Thoracic aorta (tissue), 2 donors: ENCODE results near the gene PFKL. TPM values are rescaled to one million over a fixed set of nuclear protein-coding genes. Genes with fewer than 3 reads are reported as not detected.
"Not testable (repeated sequence)": the region's sequence is repeated elsewhere in the genome, so short reads cannot be mapped to it uniquely, and the experiment has no call there.

Source experiments
- ATAC-seq: fragments of 150-250 bp; one replicate; pipeline ENCODE4 v1.8.0; 2017; ENCODE audit warnings: low read depth; ENCODE audit not compliant: insufficient number of reproducible peaks, low FRiP score
- DNase-seq: peaks from one replicate; pipeline ENCODE4 v3.0.0-alpha.2; 2020; ENCODE audit warnings: low spot score
- H3K27ac ChIP-seq, 2 donors: fragments of 200-600 bp; sonication (generic); 1 replicate in 1 of 2; 2 replicates in 1 of 2; pipeline ENCODE4 v1.5.1; 2016; ENCODE audit warnings: mild to moderate bottlenecking in 2 of 2, moderate library complexity in 2 of 2
- H3K27me3 ChIP-seq: fragments of 200-600 bp; sonication (generic); replicated peaks from 2 replicates; pipeline ENCODE4 v1.6.0; 2016; ENCODE audit warnings: mild to moderate bottlenecking; ENCODE audit not compliant: insufficient read depth
- H3K36me3 ChIP-seq: fragments of 200-600 bp; sonication (generic); one replicate; pipeline ENCODE4 v1.5.1; 2016
- H3K4me1 ChIP-seq, 2 donors: fragments of 200-600 bp; sonication (generic); 1 replicate in 1 of 2; 2 replicates in 1 of 2; pipeline versions ENCODE4 v1.5.1 to v1.6.0; 2016; ENCODE audit warnings: low read depth in 2 of 2, mild to moderate bottlenecking in 1 of 2; ENCODE audit not compliant: control insufficient read depth in 1 of 2
- H3K4me3 ChIP-seq: fragments of 200-600 bp; sonication (generic); 2 replicates; pipeline ENCODE4 v1.5.1; 2016; ENCODE audit warnings: mild to moderate bottlenecking
- H3K9me3 ChIP-seq: fragments of 200-600 bp; sonication (generic); 2 replicates; pipeline ENCODE4 v1.5.1; 2016
- total RNA-seq, 2 donors: library from RNA; depleted of rRNA; stranded (reverse); fragments of >200 nt; gene quantifications; one replicate each; pipeline versions ENCODE4 v1.1.0 to v1.2.3, GENCODE V29; 2016
- TF ChIP-seq, protein P1 (sequence below): fragments of 200-600 bp; sonication (generic); IDR thresholded peaks from one replicate; pipeline ENCODE4 v1.5.1; 2019; ENCODE audit warnings: antibody characterized with exemption

Gene PFKL
- total RNA-seq, 2 donors from 2014 or later, result 91.0 to 119 TPM

DNA sequence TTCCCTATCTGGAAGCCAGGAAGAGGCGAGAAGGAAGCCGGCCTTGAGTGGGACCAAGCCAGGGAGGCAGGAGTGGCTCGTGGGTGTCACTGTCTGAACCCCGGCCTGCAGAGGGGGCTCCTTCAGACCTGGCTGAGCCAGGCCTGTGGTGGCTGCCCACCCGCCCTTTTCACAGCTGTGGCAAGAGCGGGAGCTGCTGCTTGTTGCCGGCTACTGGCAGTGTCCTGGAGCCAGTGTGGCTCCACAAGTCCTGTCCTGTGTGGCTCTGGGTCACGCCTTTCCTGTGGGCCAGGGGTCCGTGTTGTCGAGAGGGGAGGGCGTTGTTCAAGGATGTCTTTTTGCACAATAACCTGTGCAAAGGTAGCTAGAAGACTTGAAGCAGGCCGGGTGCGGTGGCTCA is 1.3 kb downstream of the PFKL start:
- ATAC-seq, result no peak

GRCh38 chr21:44301961-44302406 is 2.1 kb downstream of the PFKL start:
- TF ChIP-seq, protein P1, sequence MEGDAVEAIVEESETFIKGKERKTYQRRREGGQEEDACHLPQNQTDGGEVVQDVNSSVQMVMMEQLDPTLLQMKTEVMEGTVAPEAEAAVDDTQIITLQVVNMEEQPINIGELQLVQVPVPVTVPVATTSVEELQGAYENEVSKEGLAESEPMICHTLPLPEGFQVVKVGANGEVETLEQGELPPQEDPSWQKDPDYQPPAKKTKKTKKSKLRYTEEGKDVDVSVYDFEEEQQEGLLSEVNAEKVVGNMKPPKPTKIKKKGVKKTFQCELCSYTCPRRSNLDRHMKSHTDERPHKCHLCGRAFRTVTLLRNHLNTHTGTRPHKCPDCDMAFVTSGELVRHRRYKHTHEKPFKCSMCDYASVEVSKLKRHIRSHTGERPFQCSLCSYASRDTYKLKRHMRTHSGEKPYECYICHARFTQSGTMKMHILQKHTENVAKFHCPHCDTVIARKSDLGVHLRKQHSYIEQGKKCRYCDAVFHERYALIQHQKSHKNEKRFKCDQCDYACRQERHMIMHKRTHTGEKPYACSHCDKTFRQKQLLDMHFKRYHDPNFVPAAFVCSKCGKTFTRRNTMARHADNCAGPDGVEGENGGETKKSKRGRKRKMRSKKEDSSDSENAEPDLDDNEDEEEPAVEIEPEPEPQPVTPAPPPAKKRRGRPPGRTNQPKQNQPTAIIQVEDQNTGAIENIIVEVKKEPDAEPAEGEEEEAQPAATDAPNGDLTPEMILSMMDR, result no peak
- H3K36me3 ChIP-seq, result no peaks in the 10 kb centered on the region
- H3K4me3 ChIP-seq, result no peak overlapping the region
- H3K9me3 ChIP-seq, result no peaks in the 10 kb centered on the region
- ATAC-seq, result no peak
- DNase-seq, result no peak
- no peaks in the 10 kb centered on the region for H3K27me3 ChIP-seq
- no peak overlapping the region for H3K27ac ChIP-seq
- H3K4me1 ChIP-seq, result peaks cover 28 to 57% of the 10 kb centered on the region in 2 donors

More for the DNA sequence above, 1.3 kb downstream of the PFKL start:
- peaks cover 28 to 57% of the 10 kb centered on the region in 2 donors for H3K4me1 ChIP-seq
- H3K4me3 ChIP-seq, result peak overlapping the region; percentile 83
- no peaks in the 10 kb centered on the region for H3K27me3 ChIP-seq
- H3K27ac ChIP-seq, result peak overlapping the region; percentile 74 to 77
- no peaks in the 10 kb centered on the region for H3K36me3 ChIP-seq
- TF ChIP-seq, protein P1, result no peak
- DNase-seq, result no peak
- H3K9me3 ChIP-seq, result no peaks in the 10 kb centered on the region

- H3K4me3 ChIP-seq, DNase-seq, H3K9me3 ChIP-seq, H3K36me3 ChIP-seq, ATAC-seq, H3K27me3 ChIP-seq, H3K27ac ChIP-seq: not testable (repeated sequence)
- peaks cover 28 to 51% of the 10 kb centered on the region in 2 donors for H3K4me1 ChIP-seq
These were observed 2.9 kb downstream of the PFKL start for GRCh38 chr21:44302573-44303401.

DNA sequence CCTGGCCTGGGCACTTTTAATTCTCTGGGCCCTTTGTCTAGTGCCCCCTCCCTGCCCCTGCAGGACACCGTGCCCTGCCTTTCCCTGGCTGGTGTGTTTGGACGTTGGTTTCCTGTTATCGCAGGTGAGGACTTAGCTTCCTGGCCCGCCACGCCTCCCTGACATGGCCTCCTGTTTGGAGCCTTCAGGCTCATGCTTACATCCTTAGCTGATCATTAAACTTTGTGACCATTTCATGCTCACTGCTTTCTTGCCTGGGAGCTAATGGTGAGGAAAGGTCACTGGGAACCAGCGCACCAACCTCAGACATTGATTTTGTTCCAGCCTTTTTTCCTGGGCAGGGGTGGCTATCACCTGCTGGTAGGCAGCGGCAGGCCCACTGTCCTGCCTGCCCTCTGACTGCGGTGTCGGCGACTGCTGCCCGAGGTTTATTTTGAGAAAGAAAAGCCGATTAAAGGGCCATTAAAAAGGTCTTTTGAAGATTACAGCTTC is 3.7 kb downstream of the PFKL start:
- peak overlapping the region; percentile 8 to 59 for H3K27ac ChIP-seq
- H3K9me3 ChIP-seq, result no peaks in the 10 kb centered on the region
- ATAC-seq (no peak), DNase-seq (no peak)
- H3K36me3 ChIP-seq, result no peaks in the 10 kb centered on the region
- H3K4me3 ChIP-seq, result no peak overlapping the region
- H3K27me3 ChIP-seq, result no peaks in the 10 kb centered on the region
- H3K4me1 ChIP-seq, result peaks cover 28 to 50% of the 10 kb centered on the region in 2 donors
- TF ChIP-seq, protein P1, result no peak

GRCh38 chr21:44304011-44304616 is 4.3 kb downstream of the PFKL start:
- Histone ChIP-seq H3K4me1 (peaks cover 26 to 49% of the 10 kb centered on the region in 2 donors), H3K27ac (peak overlapping the region in 1 of 2 donors; percentile 59), H3K27me3 (no peaks in the 10 kb centered on the region), H3K36me3 (no peaks in the 10 kb centered on the region), H3K4me3 (no peak overlapping the region), H3K9me3 (no peaks in the 10 kb centered on the region)
- ATAC-seq (no peak), DNase-seq (no peak)
- TF ChIP-seq, protein P1, result no peak
